T-helper 2 cell (primary cell): ENCODE measurements around the gene TENM3.

ENCODE experiments used
- DNase-seq, 5 experiments: peaks; one replicate each; pipeline versions ENCODE4 v3.0.0 to v3.0.0-alpha.2; 2012 to 2022

The TENM3 gene

GRCh38 chr4:182643801-182644682 is 400.8 kb downstream of the TENM3 start:
- DNase-seq = no peak

- DNase-seq = no peak
Measured at GRCh38 chr4:182644683-182645050, 401.5 kb downstream of the TENM3 start.

- no peak for DNase-seq
Measured at GRCh38 chr4:182645511-182645910, 402.3 kb downstream of the TENM3 start.

- DNase-seq = no peak
Measured at GRCh38 chr4:182647646-182648300, 404.6 kb downstream of the TENM3 start.

- DNase-seq = no peak
Measured at GRCh38 chr4:182648766-182649165, 405.6 kb downstream of the TENM3 start.

- DNase-seq = no peak
Measured at GRCh38 chr4:182649698-182650477, 406.7 kb downstream of the TENM3 start.

- DNase-seq = no peak
Measured at GRCh38 chr4:182653596-182653995, 410.4 kb downstream of the TENM3 start.

GRCh38 chr4:182655340-182655739 is 412.1 kb downstream of the TENM3 start:
- DNase-seq = no peak

GRCh38 chr4:182662551-182662950 is 419.3 kb downstream of the TENM3 start:
- no peak for DNase-seq

GRCh38 chr4:182671231-182671630 is 428.0 kb downstream of the TENM3 start:
- DNase-seq = no peak

- no peak for DNase-seq
Measured at GRCh38 chr4:182671749-182672148, 428.5 kb downstream of the TENM3 start.

- DNase-seq = no peak
Measured at GRCh38 chr4:182678590-182678989, 435.4 kb downstream of the TENM3 start.

- no peak for DNase-seq
Measured at GRCh38 chr4:182679533-182679932, 436.3 kb downstream of the TENM3 start.

GRCh38 chr4:182680234-182680653 is 437.0 kb downstream of the TENM3 start:
- no peak for DNase-seq

GRCh38 chr4:182683661-182684060 is 440.5 kb downstream of the TENM3 start:
- no peak for DNase-seq

GRCh38 chr4:182684796-182685195 is 441.6 kb downstream of the TENM3 start:
- DNase-seq = no peak

GRCh38 chr4:182688081-182688480 is 444.9 kb downstream of the TENM3 start:
- no peak for DNase-seq

GRCh38 chr4:182694551-182694950 is 451.3 kb downstream of the TENM3 start:
- DNase-seq = no peak

GRCh38 chr4:182695009-182695408 is 451.8 kb downstream of the TENM3 start:
- no peak for DNase-seq

GRCh38 chr4:182695842-182696241 is 452.6 kb downstream of the TENM3 start:
- DNase-seq = no peak

GRCh38 chr4:182697094-182697493 is 453.9 kb downstream of the TENM3 start:
- no peak for DNase-seq

GRCh38 chr4:182698212-182698611 is 455.0 kb downstream of the TENM3 start:
- DNase-seq = no peak

- DNase-seq = no peak
Measured at GRCh38 chr4:182699201-182699600, 456.0 kb downstream of the TENM3 start.
